AML-193 (cell line): ENCODE measurements around the gene ABCF3.
A peak's percentile ranks its signal among the peaks of the same experiment; 100 is the strongest.

ENCODE experiments used
- DNase-seq, 2 experiments: peaks; one replicate each; lab custom pipeline; 2025; lab: John Stamatoyannopoulos, UW

The ABCF3 gene

DNA sequence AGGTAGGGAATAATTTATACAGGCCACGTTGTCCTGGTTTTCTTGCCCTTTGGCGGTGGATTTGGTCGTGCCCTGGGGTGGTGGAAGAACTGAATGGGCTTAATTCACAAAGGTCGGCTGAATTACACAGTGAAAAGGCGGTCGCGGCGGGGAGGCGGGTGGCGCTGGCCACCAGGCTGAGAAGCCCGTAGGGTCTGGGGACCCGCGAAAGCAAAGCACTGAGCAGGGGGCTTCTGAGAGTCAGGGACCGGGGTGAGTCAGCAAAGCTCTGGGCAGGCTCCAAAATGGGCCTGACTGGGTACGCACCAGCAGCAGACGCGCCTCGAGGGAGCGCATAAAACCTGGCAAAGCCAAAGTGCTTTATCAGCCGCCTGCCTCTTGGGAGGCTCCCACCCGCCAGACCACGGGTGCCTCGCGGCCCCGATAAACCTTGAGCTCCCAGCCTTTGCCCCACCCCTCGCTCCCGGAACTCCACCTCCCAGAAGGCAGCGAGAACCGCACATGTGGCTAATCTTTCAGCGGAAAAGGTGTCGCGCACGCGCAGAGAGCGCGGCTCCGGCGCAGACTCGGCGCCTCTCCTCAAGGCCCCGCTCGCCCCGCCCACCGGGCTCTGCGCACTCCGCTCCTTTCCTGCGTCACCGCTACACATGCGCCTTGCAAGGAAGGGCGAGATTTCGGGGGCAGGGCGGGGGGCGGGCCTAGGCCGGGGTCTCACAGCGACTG, 377 bp upstream of the ABCF3 start:
- peak; percentile 100 for DNase-seq

- DNase-seq = no peak
These were observed 856 bp downstream of the ABCF3 start for GRCh38 chr3:184186902-184187207.

DNA sequence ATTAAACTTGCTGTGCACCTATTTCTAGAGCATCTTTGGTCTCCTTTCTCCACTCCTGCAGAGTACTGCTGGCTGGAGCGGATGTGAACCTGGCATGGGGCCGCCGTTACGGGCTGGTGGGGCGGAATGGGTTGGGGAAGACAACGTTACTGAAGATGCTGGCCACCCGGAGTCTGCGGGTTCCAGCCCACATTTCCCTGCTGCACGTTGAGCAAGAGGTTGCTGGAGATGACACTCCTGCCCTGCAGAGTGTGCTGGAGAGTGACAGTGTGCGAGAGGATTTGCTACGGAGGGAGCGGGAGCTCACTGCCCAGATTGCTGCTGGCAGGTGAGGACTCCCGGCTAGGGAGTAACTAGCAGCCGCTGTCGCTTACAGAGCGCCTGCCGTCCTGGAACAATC, 2.1 kb downstream of the ABCF3 start:
- DNase-seq = no peak

DNA sequence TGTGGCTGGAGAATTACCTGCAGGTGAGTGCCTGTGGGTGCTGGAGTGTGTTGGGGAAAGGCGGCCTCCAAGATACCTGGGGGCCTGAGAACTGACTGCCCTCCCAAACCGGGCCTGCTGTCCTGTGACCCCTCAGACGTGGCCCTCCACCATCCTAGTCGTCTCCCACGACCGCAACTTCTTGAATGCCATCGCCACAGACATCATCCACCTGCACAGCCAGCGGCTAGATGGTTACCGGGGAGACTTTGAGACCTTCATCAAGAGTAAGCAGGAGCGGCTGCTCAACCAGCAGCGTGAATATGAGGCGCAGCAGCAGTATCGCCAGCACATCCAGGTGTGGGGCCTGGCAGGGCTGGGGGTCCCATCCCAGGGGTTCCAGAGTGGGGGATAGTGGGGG, 3.4 kb downstream of the ABCF3 start:
- DNase-seq = no peak

DNA sequence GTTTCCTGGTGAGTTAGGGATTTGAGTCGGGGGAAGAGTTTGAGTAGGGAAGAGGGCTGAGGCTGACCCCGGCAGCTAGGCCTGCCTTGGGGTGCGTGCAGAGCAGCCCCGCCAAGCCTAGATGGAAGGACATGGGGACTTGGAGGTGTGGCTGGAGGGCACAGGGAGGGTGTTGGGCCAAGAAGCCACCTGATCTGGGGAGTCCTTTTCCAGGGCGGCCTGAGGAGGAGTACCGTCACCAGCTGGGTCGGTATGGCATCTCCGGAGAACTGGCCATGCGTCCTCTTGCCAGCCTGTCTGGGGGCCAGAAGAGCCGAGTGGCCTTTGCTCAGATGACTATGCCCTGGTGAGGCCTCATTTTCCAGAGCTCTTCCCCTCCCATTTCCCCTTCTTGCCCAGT, 6.9 kb downstream of the ABCF3 start:
- DNase-seq = no peak

- DNase-seq = no peak
These were observed 8.1 kb downstream of the ABCF3 start for GRCh38 chr3:184193991-184194539.

DNA sequence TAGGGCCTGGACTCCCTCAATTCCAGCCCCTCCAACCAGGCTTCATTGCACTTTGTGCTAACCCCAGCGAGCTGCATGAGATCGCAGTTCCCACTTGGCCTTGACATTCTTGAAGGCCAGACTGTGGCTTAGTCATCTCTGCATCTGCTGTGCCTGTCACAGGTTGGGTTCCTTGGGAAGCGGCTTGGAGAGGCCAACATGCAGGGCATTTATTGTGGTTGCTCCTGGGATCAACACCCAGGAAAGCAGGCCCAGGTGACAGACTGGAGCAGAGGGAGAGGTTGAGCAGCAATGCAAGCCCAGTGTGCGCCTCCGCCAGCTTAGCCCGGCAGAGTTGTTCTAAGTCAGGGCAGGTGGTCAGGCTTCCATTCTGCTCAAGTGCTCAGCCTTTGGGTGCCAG, 10.5 kb downstream of the ABCF3 start:
- no peak for DNase-seq

GRCh38 chr3:184198509-184198908, 12.5 kb downstream of the ABCF3 start:
- no peak for DNase-seq

DNA sequence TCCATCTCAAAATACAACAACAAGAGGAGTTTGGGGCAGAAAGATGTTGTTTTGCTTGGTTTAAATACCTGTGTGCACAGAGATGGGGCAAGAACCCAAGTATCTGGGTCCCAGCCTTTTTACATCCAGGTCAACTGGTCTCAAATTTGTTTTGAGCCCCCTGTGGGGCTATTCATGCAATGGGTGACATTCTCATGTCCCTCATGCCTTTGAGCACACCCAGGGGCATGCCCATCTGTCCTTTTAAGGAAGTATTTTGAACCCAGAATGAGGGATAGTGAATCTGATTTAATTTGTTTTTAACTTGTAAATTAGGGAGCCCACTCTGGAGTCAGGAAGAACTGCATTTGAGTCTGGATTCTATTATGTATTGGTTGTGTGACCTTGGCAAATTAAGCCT, 14.8 kb downstream of the ABCF3 start:
- DNase-seq = no peak

GRCh38 chr3:184203526-184203925, 17.5 kb downstream of the ABCF3 start:
- DNase-seq = no peak

GRCh38 chr3:184209146-184209923, 23.3 kb downstream of the ABCF3 start:
- DNase-seq = no peak

DNA sequence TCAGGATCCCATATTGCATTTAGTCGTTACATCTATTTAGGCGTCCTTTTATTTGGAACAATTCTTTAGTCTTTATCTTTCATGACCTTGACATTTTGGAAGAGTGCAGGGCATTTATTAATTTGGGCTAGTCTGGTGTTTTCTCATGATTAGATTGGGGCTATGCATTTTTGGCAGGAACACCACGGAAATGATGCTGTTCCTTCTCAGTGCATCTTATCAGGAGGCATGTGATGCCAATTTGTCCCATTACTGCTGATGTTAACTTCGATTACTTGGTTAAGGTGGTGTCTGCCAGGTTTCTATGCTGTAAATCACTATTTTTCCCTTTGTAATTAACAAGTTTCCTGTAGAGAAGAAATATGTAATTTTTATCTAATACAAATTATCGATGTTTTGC, 25.3 kb downstream of the ABCF3 start:
- DNase-seq = no peak

- DNase-seq = no peak
These were observed 25.7 kb downstream of the ABCF3 start for GRCh38 chr3:184211718-184212117.

- no peak for DNase-seq
These were observed 32.8 kb downstream of the ABCF3 start for GRCh38 chr3:184218814-184219213.

DNA sequence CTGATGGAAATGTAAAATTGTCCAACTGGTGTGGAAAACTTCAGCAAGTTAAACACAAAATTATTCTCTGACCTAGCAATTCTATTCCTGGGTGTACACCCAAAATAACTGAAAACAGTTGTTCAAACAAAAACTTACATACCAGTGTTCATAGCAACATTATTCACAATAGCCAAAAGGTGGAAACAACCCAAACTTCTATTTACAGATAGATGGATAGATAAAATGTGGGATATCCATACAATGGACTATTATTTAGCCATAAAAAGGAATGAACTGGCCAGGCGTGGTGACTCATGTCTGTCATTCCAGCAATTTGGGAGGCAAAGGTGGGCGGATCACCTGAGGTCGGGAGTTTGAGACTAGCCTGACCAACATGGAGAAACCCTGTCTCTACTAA, 36.5 kb downstream of the ABCF3 start:
- DNase-seq = no peak

DNA sequence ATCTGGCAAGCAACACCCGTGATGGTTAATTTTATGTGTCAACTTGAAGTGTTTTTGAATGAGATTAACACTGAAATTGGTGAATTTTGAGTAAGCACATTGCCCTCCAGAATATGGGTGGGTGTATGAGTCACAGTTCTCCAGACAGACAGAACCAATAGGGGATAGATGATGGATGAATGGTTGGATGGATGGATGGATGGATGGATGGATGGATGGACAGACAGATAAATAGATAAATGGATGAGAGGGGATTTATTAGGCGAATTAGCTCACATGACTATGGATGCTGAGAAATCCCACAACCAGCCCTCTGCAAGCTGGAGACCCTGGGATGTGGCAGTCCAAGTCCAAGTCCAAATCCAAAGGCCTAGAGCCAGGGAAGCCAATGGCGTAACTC, 37.9 kb downstream of the ABCF3 start:
- no peak for DNase-seq

DNA sequence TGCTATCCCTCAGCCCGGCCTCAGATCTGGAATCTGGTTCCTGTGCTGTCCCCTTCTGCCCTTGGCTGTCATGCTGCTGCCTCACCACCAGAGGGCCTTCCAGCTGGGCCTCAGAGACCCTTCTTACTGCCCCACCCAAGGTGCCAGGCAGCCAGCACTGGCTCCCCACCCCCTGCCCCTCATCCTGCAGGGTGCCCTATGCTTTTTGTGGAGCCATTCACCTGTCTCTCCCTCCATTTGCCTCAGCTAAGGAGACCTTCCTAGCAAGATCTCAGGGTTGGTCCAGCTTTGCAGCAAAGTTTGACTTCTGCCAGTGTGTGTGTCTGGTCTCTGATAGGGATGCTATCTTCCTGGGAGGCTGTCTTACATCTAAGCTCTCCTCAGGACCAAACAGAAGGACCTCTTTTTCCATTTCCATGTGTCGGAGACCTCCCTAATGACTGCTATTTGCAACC, 41.5 kb downstream of the ABCF3 start:
- DNase-seq = peak; percentile 45 to 49

DNA sequence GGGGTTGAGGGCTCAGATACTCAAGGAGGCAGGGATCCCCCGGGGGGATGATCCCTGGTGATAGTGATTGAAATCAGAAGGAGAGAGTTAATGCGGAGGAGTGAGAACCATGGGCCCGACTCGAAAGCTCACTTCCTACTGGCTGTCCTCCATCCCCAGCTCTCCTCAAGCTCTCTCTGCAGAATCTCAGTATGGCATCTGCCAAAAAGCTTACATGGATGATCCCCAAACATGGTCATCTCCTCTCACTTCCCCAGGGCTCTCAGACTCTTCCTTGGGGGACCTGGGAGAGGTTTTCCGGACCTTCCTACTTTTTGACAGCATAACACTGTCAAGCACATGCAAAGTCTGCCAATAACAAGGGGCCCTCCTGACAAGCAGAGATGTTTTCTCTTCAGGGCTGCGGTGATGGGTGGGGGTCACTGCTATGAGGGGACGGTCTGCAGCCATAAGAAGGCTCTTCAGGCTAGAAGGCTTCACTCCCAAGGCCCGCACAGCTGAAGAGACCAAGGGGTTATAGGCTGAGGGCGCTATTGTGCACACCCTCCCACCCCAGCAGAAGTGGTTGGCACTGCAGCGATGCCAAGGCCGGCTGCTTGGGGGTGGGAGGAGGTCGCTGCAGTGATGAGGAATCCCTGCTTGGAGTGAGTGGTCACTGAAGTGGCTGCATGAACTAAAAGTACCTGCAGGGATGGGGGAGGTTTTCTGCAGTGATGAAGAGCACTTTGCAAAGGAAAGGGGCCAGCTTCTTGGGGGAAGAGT, 42.6 kb downstream of the ABCF3 start:
- no peak for DNase-seq

DNA sequence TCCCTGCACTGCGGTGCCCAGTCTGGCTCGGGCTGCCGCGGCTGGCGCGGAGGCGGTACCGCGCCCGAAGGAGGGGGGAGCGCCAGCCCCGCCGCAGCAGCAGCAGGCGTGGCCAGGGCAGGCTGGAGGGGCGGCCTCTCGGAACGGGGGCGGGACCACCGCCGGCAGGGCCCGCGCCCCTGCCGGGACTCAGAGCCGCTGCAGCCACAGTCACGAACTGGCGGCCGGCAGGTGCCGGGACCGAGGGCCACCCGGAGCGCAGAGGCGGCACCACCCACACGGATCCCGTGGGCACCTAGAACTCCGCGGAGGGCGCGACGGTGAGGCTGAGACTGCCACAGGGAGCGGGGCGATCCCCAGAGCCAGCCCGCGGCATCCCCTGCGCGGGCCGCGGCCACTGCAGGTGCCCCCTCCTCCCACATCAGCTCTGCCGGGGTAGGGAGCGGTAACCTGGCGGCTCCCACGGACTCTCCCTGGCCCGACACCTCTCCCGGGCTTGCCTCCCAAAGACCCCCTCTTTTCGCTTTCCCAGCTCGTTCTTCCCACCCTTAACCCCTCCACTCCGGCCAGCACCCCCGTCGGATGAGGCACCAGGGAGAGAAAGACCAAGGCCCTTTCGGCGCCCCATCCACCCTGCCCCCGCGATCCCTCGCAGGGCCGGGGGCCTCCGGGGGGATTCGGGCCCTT, 43.5 kb downstream of the ABCF3 start, which contains the start of gene VWA5B2:
VWA5B2 (plus strand) TSS at position 192 of the 687 bp plus-strand sequence. CDS start 944 bp downstream, outside the sequence.
- DNase-seq = no peak

DNA sequence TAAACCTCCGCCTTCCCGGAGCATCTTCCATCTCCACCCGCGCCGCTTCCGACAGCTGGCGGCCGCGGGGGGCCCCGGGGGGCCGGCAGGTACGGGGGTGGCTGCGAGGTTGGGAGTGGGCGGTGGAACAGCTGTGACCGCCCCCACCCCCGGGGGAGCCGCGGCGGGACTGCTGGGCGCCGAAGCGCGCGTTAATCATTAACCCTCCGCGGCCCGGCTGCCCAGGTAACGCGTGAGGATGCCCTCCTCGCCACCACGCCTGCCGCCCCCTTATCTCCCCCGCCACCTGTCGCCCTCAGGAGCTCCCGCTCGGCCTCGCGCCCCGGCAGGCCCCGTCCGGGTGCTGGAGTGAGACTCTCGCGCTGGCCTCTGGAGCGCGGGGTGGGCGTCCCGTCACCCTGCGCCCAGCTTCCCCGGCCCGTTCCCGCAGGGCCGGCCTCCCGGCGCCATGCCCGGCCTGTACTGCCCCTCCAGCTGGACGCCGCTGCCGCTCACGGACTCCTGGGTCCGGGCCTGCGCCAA, 44.1 kb downstream of the ABCF3 start:
- DNase-seq = no peak
